UCSD-AML1 (cell line): ENCODE data around the gene JCAD.
"Not testable (repeated sequence)": the region's sequence is repeated elsewhere in the genome, so short reads cannot be mapped to it uniquely, and the experiment has no call there.

ENCODE experiments used
- DNase-seq: peaks from one replicate; lab custom pipeline; 2025; ENCODE audit not compliant: unreplicated experiment; lab: John Stamatoyannopoulos, UW

The JCAD gene

GRCh38 chr10:29991382-29991781, 68.0 kb downstream of the JCAD start:
- no peak for DNase-seq

- no peak for DNase-seq
These were observed 71.9 kb downstream of the JCAD start for GRCh38 chr10:29987471-29987870.

- DNase-seq, result no peak
These were observed 76.3 kb downstream of the JCAD start for GRCh38 chr10:29982997-29983648.

GRCh38 chr10:29981510-29981909, 77.9 kb downstream of the JCAD start:
- DNase-seq, result no peak

GRCh38 chr10:29980084-29980483, 79.3 kb downstream of the JCAD start:
- no peak for DNase-seq

- not testable (repeated sequence) for DNase-seq
These were observed 80.0 kb downstream of the JCAD start for GRCh38 chr10:29979421-29979779.

GRCh38 chr10:29977171-29977570, 82.2 kb downstream of the JCAD start:
- no peak for DNase-seq

- no peak for DNase-seq
These were observed 83.3 kb downstream of the JCAD start for GRCh38 chr10:29976134-29976533.

- DNase-seq, result no peak
These were observed 84.6 kb downstream of the JCAD start for GRCh38 chr10:29974773-29975172.

GRCh38 chr10:29973921-29974320, 85.5 kb downstream of the JCAD start:
- DNase-seq, result no peak

- no peak for DNase-seq
These were observed 88.8 kb downstream of the JCAD start for GRCh38 chr10:29970576-29970975.

- DNase-seq, result no peak
These were observed 89.4 kb downstream of the JCAD start for GRCh38 chr10:29970012-29970396.

- no peak for DNase-seq
These were observed 90.0 kb downstream of the JCAD start for GRCh38 chr10:29969255-29970011.

GRCh38 chr10:29968585-29968984, 90.8 kb downstream of the JCAD start:
- no peak for DNase-seq

GRCh38 chr10:29966269-29966668, 93.1 kb downstream of the JCAD start:
- no peak for DNase-seq
